Osteoblast (primary cell): ENCODE measurements around the gene ADARB2. TPM values are rescaled to one million over a fixed set of nuclear protein-coding genes. Genes with fewer than 3 reads are reported as not detected.
A peak's percentile ranks its signal among the peaks of the same experiment; 100 is the strongest.

Experiments used
- DNase-seq: peaks from one replicate; pipeline ENCODE4 v3.0.0; 2011; ENCODE audit warnings: low spot score, mixed read lengths; ENCODE audit not compliant: insufficient read length; ENCODE audit errors: missing footprints
- H2AFZ ChIP-seq: 2 replicates; pipeline ENCODE4 v1.6.0; 2011; ENCODE audit warnings: mild to moderate bottlenecking, low read length
- H3K27ac ChIP-seq: 2 replicates; pipeline ENCODE4 v1.5.1; 2011; ENCODE audit warnings: mild to moderate bottlenecking, low read depth, low read length, moderate library complexity
- H3K27me3 ChIP-seq: 2 replicates; pipeline ENCODE4 v1.6.0; 2012; ENCODE audit warnings: mild to moderate bottlenecking, control low read depth, inconsistent platforms, low read length, moderate library complexity; ENCODE audit not compliant: insufficient read depth
- H3K36me3 ChIP-seq: 2 replicates; pipeline ENCODE4 v1.5.1; 2011; ENCODE audit warnings: mild to moderate bottlenecking, low read length, control low read depth, moderate library complexity; ENCODE audit not compliant: insufficient read depth
- H3K4me1 ChIP-seq: 2 replicates; pipeline ENCODE4 v1.5.1; 2011; ENCODE audit warnings: mild to moderate bottlenecking, low read length, control low read depth, moderate library complexity; ENCODE audit not compliant: insufficient read depth
- H3K4me2 ChIP-seq: 2 replicates; pipeline ENCODE4 v1.6.0; 2011; ENCODE audit warnings: mild to moderate bottlenecking, low read length; ENCODE audit not compliant: insufficient read depth
- H3K4me3 ChIP-seq: fragments of 200-600 bp; sonication (generic); 3 replicates; pipeline ENCODE4 v1.5.1; 2012; ENCODE audit warnings: mild to moderate bottlenecking, low read length, inconsistent platforms; ENCODE audit not compliant: insufficient read depth
- H3K79me2 ChIP-seq: 2 replicates; pipeline ENCODE4 v1.6.0; 2012; ENCODE audit warnings: mild to moderate bottlenecking, low read length, control low read depth, inconsistent platforms; ENCODE audit not compliant: insufficient read depth
- H3K9me3 ChIP-seq: 2 replicates; pipeline ENCODE4 v1.5.1; 2011; ENCODE audit warnings: low read depth, low read length, control low read depth
- H4K20me1 ChIP-seq: 2 replicates; pipeline ENCODE4 v1.6.0; 2012; ENCODE audit warnings: mild to moderate bottlenecking, low read length, control low read depth; ENCODE audit not compliant: insufficient read depth
- CTCF ChIP-seq: IDR thresholded peaks from 2 replicates; pipeline ENCODE4 v1.5.1; 2011; ENCODE audit warnings: mild to moderate bottlenecking, low read depth, low read length, moderate library complexity; ENCODE audit errors: extremely low read depth
- total RNA-seq: library from RNA; depleted of rRNA; stranded (reverse); fragments of >200 nt; gene quantifications from 2 replicates; pipeline ENCODE4 v1.2.3, GENCODE V29; 2012

The ADARB2 gene
- total RNA-seq, 1 donor, result not detected

GRCh38 chr10:1509011-1509530, 228.3 kb downstream of the ADARB2 start:
- no peaks in the 10 kb centered on the region for H4K20me1 ChIP-seq
- no peak overlapping the region for H2AFZ ChIP-seq
- H3K27me3 ChIP-seq, result no peaks in the 10 kb centered on the region
- no peaks in the 10 kb centered on the region for H3K4me1 ChIP-seq
- no peaks in the 10 kb centered on the region for H3K36me3 ChIP-seq
- DNase-seq, result peak; percentile 11
- H3K79me2 ChIP-seq, result no peaks in the 10 kb centered on the region
- no peak overlapping the region for H3K4me3 ChIP-seq
- H3K27ac ChIP-seq, result no peak overlapping the region
- TF ChIP-seq CTCF, result no peak
- no peak overlapping the region for H3K4me2 ChIP-seq
- no peaks in the 10 kb centered on the region for H3K9me3 ChIP-seq

GRCh38 chr10:1508096-1508495, 229.2 kb downstream of the ADARB2 start:
- Histone ChIP-seq H3K36me3 (no peaks in the 10 kb centered on the region), H3K27me3 (no peaks in the 10 kb centered on the region), H2AFZ (no peak overlapping the region), H3K9me3 (no peaks in the 10 kb centered on the region), H3K27ac (no peak overlapping the region), H3K4me2 (no peak overlapping the region), H3K4me3 (no peak overlapping the region), H4K20me1 (no peaks in the 10 kb centered on the region), H3K4me1 (no peaks in the 10 kb centered on the region), H3K79me2 (no peaks in the 10 kb centered on the region)
- no peak for TF ChIP-seq CTCF
- peak; percentile 41 for DNase-seq

- no peaks in the 10 kb centered on the region for H4K20me1 ChIP-seq
- no peaks in the 10 kb centered on the region for H3K9me3 ChIP-seq
These were observed 229.9 kb downstream of the ADARB2 start for GRCh38 chr10:1507436-1507835.

GRCh38 chr10:1504940-1505339, 232.4 kb downstream of the ADARB2 start:
- Histone ChIP-seq H3K79me2 (no peaks in the 10 kb centered on the region), H3K4me2 (no peak overlapping the region), H3K4me1 (no peaks in the 10 kb centered on the region), H2AFZ (no peak overlapping the region), H3K9me3 (peaks cover 1% of the 10 kb centered on the region), H3K27me3 (no peaks in the 10 kb centered on the region), H4K20me1 (no peaks in the 10 kb centered on the region), H3K36me3 (no peaks in the 10 kb centered on the region), H3K4me3 (no peak overlapping the region), H3K27ac (no peak overlapping the region)
- no peak for TF ChIP-seq CTCF
- DNase-seq, result no peak

More at GRCh38 chr10:1507436-1507835, 229.9 kb downstream of the ADARB2 start:
- Histone ChIP-seq H3K27ac (no peak overlapping the region), H3K27me3 (no peaks in the 10 kb centered on the region), H3K36me3 (no peaks in the 10 kb centered on the region), H3K4me2 (no peak overlapping the region), H2AFZ (no peak overlapping the region), H3K4me1 (no peaks in the 10 kb centered on the region), H3K4me3 (no peak overlapping the region), H3K79me2 (no peaks in the 10 kb centered on the region)
- DNase-seq, result peak; percentile 23
- no peak for TF ChIP-seq CTCF
